Measurements from ENCODE around the gene NTHL1. TPM values are rescaled to one million over a fixed set of nuclear protein-coding genes. Genes with fewer than 3 reads are reported as not detected.
A peak's percentile ranks its signal among the peaks of the same experiment; 100 is the strongest.

NTHL1 gene
- total RNA-seq, 1 experiment from 2014 or later = 39.8 TPM

DNA sequence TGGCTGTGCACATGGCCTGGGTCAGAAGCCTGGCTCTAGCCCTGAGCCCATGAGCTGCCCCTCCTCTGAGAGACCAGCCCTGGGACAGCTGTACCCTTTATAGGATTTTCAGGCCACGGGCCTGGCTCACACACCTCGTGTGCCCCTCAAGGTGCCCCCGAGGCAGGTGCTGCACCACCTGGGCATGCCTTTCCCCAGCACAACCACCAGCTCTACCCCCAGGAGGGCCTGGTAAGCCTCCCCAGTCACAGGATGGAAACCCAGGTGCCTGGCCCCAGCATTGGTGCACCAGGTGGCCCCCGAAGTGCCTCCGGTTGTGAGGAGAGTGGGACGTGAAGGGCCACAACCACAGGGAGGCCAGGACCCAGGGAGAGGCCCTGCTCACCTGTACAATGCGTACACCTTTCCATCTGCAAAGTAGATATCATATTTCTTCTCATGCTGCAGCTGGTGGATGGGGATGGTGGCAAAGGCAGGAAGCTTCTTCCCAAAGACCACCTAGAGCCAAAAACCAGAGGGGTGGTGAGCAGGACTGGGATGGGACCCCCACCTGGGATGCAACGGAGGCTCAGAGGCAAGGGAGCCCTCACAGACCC, 44.3 kb downstream of the NTHL1 start:
- BruUV-seq (replicated peaks) = no TSS peak
- CTCF ChIA-PET = interaction anchor here (0.5 to 0.6 kb wide), 3 partner anchors 9 to 216 kb away, joined by 5 to 11 read pairs (median 8); no protein-coding TSS in a partner anchor
- Histone ChIP-seq H3K4me3 (ENCODE audit: low read depth in 2 of 2, low read length in 2 of 2) (no peak overlapping the region), H3K4me1 (ENCODE audit: control insufficient read depth, insufficient read depth, low read length) (peaks cover 43% of the 10 kb centered on the region), H3K36me3 (ENCODE audit: control insufficient read depth, insufficient read depth, low read length) (peaks cover 6% of the 10 kb centered on the region; the same call in 1 of the 2 replicates), H3K27ac (ENCODE audit: low read length) (peak overlapping the region; percentile 48; the same call in 1 of the 2 replicates), H3K27me3 (ENCODE audit: control insufficient read depth, insufficient read depth, low read length) (no peaks in the 10 kb centered on the region), H3K9me3 (ENCODE audit: control insufficient read depth, insufficient read depth, low read depth, low read length) (no peaks in the 10 kb centered on the region)
- DNase-seq (ENCODE audit: low read depth, low spot score) (no peak), ATAC-seq (no peak)
- POLR2A ChIA-PET = no interaction called here
- TF ChIP-seq, protein P1, sequence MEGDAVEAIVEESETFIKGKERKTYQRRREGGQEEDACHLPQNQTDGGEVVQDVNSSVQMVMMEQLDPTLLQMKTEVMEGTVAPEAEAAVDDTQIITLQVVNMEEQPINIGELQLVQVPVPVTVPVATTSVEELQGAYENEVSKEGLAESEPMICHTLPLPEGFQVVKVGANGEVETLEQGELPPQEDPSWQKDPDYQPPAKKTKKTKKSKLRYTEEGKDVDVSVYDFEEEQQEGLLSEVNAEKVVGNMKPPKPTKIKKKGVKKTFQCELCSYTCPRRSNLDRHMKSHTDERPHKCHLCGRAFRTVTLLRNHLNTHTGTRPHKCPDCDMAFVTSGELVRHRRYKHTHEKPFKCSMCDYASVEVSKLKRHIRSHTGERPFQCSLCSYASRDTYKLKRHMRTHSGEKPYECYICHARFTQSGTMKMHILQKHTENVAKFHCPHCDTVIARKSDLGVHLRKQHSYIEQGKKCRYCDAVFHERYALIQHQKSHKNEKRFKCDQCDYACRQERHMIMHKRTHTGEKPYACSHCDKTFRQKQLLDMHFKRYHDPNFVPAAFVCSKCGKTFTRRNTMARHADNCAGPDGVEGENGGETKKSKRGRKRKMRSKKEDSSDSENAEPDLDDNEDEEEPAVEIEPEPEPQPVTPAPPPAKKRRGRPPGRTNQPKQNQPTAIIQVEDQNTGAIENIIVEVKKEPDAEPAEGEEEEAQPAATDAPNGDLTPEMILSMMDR (IDR thresholded peaks at IDR 0.05) = no peak
- TF ChIP-seq POLR2AphosphoS5 (IDR thresholded peaks at IDR 0.05; ENCODE audit: low read depth, low read length) = no peak
- no peak for TF ChIP-seq TCF7L2 (IDR thresholded peaks at IDR 0.05; ENCODE audit: low read depth, low read length)
- TF ChIP-seq, protein P2, sequence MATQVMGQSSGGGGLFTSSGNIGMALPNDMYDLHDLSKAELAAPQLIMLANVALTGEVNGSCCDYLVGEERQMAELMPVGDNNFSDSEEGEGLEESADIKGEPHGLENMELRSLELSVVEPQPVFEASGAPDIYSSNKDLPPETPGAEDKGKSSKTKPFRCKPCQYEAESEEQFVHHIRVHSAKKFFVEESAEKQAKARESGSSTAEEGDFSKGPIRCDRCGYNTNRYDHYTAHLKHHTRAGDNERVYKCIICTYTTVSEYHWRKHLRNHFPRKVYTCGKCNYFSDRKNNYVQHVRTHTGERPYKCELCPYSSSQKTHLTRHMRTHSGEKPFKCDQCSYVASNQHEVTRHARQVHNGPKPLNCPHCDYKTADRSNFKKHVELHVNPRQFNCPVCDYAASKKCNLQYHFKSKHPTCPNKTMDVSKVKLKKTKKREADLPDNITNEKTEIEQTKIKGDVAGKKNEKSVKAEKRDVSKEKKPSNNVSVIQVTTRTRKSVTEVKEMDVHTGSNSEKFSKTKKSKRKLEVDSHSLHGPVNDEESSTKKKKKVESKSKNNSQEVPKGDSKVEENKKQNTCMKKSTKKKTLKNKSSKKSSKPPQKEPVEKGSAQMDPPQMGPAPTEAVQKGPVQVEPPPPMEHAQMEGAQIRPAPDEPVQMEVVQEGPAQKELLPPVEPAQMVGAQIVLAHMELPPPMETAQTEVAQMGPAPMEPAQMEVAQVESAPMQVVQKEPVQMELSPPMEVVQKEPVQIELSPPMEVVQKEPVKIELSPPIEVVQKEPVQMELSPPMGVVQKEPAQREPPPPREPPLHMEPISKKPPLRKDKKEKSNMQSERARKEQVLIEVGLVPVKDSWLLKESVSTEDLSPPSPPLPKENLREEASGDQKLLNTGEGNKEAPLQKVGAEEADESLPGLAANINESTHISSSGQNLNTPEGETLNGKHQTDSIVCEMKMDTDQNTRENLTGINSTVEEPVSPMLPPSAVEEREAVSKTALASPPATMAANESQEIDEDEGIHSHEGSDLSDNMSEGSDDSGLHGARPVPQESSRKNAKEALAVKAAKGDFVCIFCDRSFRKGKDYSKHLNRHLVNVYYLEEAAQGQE (IDR thresholded peaks at IDR 0.05; ENCODE audit: insufficient read depth in 1 of 2, low read depth in 2 of 2, low read length in 1 of 2) = no peak
- no peak for TF ChIP-seq SIN3A (IDR thresholded peaks at IDR 0.05; ENCODE audit: borderline replicate concordance, insufficient read depth, low read depth, low read length)
- intact Hi-C loops (cut with micrococcal nuclease; ENCODE audit: unreplicated experiment) = no loop called here
- in situ Hi-C loops (cut with HindIII; ENCODE audit: low pct_unique_long_range_greater_than_20kb, low sequenced_read_pairs) = no loop called here

DNA sequence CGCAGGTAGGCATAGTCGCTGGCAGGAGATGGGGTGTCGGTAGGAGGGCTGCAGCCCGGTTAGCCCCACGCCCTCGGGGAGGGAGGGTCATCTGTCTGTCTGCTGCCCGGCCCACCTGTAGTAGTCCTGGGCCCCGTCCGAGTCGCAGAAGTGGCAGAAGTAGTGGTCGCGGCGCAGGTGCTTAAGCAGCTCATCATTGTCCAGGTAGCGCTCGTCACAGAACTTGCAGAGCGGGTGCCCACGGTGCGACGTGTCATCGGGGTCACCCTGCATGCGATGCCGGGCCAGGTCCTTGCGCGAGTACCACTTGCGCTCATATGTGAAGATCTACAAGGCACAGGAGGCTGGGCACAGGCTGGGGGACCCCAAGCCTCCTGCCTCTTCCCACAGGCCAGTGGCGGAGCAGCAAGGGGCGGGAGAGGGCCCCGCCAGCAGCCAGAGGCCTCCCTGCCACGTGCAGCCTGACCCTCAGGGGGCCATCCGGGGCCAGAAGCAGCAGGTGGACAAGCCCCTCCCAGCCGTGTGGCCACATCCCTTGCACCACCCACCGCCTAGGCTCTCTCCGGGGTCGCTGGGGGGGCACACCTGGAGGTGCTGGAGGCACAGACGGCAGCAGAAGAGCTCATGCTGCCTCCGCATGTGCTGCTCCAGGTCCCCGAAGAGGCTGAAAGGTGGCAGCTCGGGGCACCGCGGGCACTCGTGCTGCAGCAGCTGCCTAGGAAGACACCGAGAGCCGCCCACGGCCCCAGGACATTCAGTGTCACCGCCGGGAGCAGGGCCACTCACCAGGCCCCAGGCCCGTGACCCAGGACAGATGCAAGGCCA, 45.0 kb downstream of the NTHL1 start:
- DNase-seq (ENCODE audit: low read depth, low spot score) (no peak), ATAC-seq (no peak)
- H3K36me3 ChIP-seq (ENCODE audit: control insufficient read depth, insufficient read depth, low read length) = peaks cover 6% of the 10 kb centered on the region; the same call in 1 of the 2 replicates
- no TSS peak for BruUV-seq (replicated peaks)
- intact Hi-C loops (cut with micrococcal nuclease; ENCODE audit: unreplicated experiment) (no loop called here), in situ Hi-C loops (cut with HindIII; ENCODE audit: low pct_unique_long_range_greater_than_20kb, low sequenced_read_pairs) (no loop called here)
- ChIA-PET POLR2A (no interaction called here), CTCF (interaction anchor here (0.6 kb wide), 2 partner anchors 9 to 40 kb away, joined by 8 to 11 read pairs; no protein-coding TSS in a partner anchor)
- peaks cover 37% of the 10 kb centered on the region for H3K4me1 ChIP-seq (ENCODE audit: control insufficient read depth, insufficient read depth, low read length)
- H3K4me3 ChIP-seq (ENCODE audit: low read depth in 2 of 2, low read length in 2 of 2) = no peak overlapping the region
- no peak for TF ChIP-seq SIN3A (IDR thresholded peaks at IDR 0.05; ENCODE audit: borderline replicate concordance, insufficient read depth, low read depth, low read length)
- TF ChIP-seq, protein P2 (IDR thresholded peaks at IDR 0.05; ENCODE audit: insufficient read depth in 1 of 2, low read depth in 2 of 2, low read length in 1 of 2) = no peak
- no peak for TF ChIP-seq POLR2AphosphoS5 (IDR thresholded peaks at IDR 0.05; ENCODE audit: low read depth, low read length)
- TF ChIP-seq TCF7L2 (IDR thresholded peaks at IDR 0.05; ENCODE audit: low read depth, low read length) = no peak
- TF ChIP-seq, protein P1 (IDR thresholded peaks at IDR 0.05) = no peak
- H3K27ac ChIP-seq (ENCODE audit: low read length) = no peak overlapping the region
- no peaks in the 10 kb centered on the region for H3K27me3 ChIP-seq (ENCODE audit: control insufficient read depth, insufficient read depth, low read length)
- H3K9me3 ChIP-seq (ENCODE audit: control insufficient read depth, insufficient read depth, low read depth, low read length) = no peaks in the 10 kb centered on the region
